ENCODE measurements around the gene PSMA1.

The PSMA1 gene

DNA sequence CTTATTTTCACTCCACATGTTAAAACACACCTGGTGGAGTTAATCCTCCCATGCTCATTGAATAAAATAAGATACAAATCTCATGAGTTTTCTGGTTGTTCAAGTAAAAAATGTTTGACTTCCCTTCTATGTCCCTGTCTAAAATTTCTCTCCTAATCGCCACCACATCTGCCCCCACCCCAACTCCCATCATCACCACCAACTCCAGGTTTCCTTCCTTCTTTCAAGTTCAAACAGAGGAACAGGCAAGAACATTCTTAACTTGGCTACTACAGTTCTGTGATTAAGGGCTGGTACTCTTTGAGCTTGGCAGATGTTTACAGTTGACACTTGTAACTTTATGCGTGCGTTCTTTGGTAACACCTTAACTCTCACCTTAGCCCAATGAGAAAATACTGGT is 9.1 kb upstream of the PSMA1 start:
- no peak for DNase-seq

DNA sequence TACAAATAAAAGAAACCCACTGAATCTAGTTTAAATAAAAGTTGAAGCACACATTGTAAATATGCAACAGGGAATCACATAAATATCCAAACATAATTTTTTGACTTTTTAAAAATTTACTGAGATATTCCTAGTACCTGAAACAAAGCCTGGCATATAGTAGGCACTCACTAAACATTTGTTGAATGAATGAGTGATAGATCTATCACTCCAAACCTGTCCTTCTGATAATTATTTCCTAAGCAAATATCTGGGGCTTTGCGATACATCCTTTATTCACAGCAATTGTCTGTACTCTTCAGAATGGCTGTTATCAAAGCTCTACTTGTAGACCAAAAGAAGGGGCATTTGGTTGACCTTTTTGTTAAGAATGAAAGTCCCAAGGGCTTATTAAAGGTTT is 2.6 kb upstream of the PSMA1 start:
- DNase-seq: no peak

DNA sequence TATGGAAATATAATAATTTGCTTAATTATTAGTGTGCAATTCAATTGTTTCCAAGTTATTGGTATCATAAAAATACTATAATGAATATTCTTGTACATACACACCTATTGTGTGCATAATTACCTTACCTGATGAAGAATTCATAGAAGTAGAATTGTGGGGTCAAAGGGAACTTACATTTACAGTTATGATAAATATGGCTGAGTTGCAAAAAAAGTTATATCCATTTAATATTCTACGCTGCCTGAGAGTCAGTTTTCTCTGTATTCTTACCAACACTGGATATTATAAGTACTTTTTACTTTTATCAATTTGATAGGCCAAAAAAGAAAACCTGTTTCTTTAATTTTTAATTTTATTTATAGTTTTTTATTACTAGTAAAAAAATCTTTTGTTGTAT is 2.1 kb upstream of the PSMA1 start:
- no peak for DNase-seq

DNA sequence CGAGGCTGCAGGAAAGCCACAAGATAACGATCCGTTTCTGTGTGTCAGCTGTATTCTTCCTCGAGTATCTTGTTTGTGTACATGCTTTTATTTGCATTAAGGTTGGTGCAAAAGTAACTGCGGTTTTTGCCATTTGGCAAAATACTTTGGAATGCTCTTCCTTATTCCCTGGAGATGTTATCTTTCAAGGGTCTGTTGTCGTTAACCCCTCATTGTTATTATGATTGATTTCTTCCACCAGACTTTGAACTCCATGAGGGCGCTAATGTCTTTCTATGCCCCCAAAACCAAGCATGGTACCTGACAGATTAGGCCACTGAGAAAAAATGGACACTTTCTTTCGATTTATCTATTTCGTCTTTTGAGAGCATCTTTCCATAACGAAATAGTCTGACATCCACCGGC is 563 bp upstream of the PSMA1 start:
- no peak for DNase-seq

DNA sequence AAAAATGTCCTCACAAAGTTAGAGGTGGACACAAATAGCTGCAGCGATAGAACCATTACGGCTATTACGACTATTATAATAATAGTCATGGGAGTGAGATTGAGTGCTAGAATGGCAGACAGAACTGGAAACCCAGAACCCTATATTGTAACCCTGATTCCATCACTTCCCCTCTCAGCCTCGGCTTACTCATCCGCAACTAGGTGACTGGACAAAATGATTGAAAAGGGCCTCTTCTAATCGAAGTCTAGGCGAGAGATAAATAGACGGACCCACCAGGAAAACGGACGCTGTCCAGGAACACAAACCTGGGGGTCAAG is 629 bp downstream of the PSMA1 start:
- no peak for DNase-seq

DNA sequence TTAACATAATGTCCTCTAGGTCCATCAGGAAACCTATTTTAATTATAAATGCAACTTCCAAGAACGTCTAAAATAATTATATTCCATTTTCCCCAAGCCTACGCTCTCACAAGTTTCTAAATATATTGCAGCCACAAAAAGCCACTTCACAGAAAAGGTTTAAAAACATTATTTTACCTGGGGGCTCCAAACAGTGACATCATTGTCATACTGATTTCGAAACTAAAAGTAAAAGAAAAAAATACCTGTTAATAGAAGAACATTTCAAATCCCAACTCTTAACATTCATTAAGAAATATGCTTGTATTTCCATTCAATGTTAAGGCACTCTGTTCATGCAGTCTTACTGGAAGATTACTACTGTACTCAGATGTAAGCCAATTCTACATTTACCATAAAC is 1.4 kb downstream of the PSMA1 start:
- no peak for DNase-seq

DNA sequence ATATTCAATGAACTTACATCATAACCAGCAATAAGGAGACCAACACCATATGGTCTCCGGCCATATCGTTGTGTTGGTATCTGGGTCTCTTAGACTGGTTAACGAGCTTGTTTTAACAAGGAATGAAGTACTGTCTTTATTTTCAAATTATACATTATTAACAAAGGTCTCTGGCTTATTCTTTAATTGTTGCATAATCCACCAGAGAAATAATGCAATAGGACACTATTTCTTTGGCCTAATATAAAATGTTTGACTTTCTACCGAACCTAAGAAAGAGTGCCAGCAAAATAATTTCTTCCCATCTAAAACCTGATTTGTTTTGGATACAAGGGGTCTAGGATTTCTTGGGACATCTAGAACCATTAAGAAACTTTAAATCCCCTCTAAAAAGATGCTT is 6.4 kb downstream of the PSMA1 start:
- DNase-seq: no peak

DNA sequence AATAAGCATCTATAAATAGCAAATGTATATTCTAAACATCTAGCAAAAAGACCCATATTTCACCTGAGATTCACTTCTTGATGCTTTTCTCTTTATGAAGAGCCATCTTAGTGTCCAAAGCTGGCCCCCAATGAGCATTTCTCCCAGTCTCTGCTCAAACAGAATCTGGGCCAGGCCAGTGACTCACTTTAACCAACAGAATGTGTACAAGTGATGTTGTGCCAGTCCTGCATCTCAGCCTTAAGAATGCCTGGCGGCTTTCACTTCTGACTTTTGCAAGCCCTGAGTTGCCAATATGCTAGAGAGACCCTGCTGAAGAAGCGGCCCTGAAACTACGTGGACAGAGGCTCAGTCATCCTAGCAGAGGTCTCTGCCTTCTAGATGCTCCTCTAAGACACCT is 13.7 kb downstream of the PSMA1 start:
- no peak for DNase-seq

DNA sequence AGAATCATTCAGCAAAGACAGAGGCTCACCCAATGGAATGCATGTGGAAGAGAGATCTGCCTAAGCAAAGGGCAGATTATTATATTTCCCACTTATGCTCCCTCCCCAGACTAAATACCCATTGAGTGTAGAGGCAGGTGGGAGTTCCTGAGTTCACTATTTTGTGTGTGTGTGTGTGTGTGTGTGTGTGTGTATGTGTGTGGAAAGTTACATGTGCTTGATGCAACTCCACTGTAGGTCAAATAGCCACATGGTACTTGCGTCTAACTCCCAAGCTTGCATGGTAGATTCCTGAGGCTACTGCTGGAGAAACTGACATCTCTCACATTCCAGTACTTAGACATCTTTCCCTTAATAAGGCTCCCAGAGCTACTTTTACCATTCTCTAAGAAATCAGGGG is 17.2 kb downstream of the PSMA1 start:
- DNase-seq: no peak

DNA sequence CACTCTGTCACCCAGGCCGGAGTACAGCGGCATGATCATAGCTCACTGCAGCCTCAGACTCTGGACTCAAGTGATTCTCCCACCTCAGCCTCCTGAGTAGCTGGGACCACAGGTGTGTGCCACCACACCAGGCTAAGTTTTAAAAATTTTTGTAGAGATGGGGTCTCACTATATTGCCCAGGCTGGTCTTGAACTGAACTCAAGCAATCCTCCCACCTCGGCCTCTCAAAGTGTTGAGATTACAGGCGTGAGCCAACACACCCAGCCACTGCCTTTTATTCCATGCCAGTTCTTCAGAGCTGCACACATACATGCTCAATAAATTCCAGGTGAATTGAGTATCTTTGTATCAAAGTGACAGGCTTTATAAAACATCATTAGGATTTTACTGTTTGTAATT is 18.1 kb downstream of the PSMA1 start:
- DNase-seq: no peak

DNA sequence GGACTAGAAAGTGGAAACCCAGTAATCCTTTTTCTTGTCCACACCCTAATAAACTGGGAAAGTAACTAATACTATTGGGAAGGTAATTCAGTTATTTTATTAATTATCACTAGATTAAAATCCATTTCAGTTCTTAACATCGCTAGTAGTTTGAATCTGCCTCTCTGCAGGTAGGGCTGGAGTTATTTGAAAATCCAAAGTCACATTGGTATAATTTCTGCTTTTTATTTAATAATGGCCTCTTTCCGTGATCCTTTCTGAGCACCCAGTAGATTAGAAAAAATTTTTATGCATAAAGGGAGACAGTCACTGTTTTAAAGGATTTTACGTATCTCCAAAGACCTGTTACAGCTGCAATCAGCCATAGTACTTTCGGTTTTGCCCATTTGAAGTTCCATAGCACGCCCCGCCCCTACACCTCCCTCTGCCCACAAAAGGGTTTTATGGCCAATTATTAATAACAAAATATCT is 20.0 kb downstream of the PSMA1 start:
- peak; percentile 45 for DNase-seq

DNA sequence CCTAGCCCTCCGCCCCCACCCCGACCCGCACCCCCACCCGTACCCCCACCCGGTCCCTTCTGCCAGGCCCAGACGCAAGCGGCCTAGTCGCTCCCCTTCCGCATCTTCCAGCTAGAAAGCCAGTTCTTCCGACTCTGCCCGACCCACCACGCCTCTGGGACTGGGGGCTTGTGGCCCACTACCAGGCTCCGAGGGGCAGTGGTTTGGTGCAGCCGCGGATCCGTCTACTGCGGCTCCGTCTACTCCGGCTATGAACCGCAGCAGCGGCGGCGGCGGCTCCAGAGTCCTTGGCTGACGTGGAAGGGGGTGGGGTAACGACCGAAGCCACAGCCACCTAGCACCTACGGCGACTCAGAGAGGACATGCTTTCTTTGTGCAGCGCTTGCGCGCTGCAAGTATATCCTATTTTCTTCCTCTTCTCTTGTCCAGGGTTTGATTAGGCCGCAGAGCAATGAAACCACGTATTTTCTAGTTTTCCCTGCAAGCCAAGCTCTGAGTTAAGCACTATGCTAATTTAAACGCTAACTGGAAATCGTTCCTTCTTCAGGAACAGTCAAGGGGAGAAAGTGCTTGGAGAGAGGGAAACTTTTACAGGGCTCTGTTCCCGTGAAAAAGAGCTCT is 20.5 kb downstream of the PSMA1 start, which contains the start of gene COPB1:
COPB1 (minus strand) TSS at position 252 of the 621 bp plus-strand sequence. CDS start 883 bp downstream, outside the sequence.
- peak; percentile 88 for DNase-seq

DNA sequence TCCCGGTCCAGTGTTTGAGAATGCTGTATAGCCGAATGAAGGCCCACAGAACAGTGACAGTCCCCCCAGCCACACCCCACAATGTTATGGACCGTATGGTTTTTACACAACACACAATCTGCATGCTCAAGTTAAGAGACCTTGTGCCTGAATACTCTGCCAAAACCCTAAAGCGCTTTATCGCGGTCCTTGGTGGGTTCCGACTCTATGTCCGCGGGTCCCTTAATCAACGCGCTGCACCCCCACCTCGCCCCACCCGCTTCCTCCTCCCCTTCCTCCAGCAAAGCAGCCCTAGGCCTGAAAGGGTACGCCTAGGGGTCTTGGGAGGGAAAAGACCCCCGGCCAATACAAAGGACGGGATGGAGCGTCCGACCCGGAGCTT is 21.0 kb downstream of the PSMA1 start:
- DNase-seq: peak; percentile 48

DNA sequence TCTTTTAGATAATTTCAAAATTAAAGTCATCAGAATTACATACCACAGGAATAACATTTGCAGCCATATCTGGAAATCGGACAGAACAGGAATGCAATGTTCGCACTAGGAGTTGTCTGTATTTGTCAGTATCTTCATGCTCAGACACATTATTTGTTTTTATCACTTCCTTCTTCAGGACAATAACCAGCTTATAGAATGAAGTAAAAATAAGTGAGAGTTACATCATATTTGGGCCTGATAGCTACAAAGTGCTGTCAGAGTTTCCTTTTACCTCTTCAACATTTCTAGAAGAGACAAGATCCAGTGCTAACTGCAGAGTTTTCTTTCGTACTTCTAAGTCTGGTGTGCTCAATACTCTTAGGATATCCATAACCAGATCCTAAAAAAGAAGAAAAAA is 39.5 kb downstream of the PSMA1 start:
- DNase-seq: no peak

DNA sequence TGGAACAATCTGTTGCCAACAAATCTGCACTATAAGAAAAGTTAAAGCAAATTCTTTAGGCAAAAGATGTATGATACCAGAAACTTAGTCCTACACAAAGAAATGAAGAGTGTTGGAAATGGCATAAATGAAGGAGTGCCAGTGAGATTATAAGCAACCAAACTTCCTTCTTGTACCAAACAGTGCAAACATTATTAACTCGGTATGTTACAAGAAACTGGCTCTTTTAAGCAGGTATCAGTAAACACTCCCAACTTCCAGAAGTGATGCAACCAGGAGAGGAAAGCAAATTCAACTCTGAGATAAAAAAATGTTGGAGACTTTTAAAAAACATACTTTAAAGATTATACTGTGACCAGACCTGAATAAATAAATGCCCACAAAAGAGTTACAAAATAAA is 49.1 kb downstream of the PSMA1 start:
- no peak for DNase-seq

DNA sequence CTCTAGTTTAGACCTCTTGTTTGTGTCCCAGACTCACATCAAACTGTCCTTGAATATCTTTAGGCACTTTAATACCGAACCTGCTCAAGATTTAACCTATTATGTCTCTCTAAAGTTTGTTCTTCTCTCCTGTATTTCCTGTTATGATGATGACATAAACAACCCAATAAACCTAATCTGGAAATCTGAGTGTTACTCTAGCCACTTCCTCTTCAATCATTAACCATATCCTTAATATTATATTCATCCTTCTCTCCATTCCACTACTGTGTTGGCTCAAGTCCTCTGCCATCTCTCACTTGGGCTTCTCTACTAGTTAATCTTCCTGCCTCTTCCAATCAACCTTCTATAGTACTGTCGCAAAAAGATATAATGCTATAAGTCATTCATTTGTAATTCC is 56.6 kb downstream of the PSMA1 start:
- DNase-seq: no peak

DNA sequence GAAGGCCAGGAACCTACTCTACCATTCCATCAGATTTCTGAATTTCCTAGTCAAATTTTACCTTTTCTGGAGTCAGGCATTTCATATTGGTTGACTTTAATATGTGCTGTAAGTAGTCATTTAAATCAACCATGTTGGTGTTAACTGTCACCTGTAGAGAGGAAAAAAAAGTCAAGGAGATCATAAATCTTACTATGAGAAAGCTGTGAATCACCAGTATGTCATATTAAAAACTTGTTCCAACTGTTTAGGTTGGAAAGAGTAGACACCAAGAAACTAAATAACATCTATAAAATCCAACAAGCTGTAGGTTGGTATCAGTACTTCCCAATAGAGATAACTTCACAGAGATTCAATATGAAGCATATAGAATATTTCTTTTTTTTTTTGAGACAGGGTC is 60.0 kb downstream of the PSMA1 start:
- DNase-seq: no peak

DNA sequence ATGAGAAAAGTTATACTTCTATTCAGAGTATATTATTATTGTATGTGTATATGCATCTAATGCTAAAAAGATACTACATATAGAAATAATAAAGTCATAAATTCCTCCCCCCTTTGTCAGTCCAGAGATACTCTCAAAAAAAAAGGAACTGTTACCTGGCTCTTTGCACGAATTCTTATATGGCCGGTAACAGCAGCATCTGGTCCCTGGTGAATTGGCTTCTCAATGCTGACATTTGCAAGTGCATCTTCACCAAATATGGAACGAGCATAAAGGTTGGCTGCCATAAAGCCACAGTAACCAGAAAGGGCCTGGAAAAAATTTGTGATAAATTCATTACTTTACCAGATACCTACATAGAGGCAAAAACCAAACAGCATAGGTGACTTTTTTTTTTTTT is 61.8 kb downstream of the PSMA1 start:
- no peak for DNase-seq

DNA sequence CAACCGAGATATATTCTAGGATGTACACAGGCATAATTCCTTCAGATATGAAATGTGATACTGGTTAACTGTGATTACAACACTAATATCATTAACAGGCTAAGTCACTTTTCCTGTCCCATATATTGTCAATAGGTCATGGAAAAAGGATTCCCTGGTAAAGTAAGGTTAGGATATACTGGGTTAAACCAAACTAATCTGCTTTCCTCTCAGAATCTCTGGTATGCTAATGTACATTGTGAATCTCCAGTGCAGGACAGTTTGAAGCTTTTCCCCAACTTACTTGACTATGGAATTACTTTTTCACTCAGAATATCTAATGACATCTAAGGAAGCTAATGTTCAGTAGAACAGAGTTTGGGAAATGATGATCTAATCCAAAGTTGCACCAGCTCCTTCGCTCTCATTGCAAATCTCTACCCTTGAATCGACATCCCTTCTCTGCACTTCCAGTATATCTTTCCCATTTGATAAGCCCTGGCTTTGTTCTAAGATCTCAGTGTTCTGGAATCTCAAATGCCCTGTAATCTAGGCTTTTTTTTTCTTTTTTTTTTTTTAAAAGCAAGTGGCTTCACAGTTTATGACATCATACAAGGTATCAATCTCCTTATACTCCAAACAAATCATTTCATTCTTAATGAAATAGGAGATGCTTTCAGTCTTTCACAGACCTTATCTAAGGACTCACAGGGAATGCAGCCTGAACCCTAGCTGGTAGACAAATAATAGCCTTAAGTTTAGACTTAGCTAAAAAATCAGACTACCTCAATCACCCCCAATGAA is 64.3 kb downstream of the PSMA1 start:
- no peak for DNase-seq
